Esophagus (tissue), 2 donors: ENCODE results near the gene TBL1X. TPM values are rescaled to one million over a fixed set of nuclear protein-coding genes. Genes with fewer than 3 reads are reported as not detected.
"Not testable (repeated sequence)": the region's sequence is repeated elsewhere in the genome, so short reads cannot be mapped to it uniquely, and the experiment has no call there.

Experiments used
- H3K27ac ChIP-seq, 2 donors: one replicate each; pipeline ENCODE4 v1.5.1; 2013; ENCODE audit warnings: low read depth in 2 of 2, mild to moderate bottlenecking in 2 of 2, inconsistent platforms in 1 of 2, low read length in 1 of 2, moderate library complexity in 1 of 2
- H3K27me3 ChIP-seq, 2 donors: one replicate each; pipeline ENCODE4 v1.6.1; 2013; ENCODE audit warnings: low read length in 2 of 2, control low read depth in 1 of 2, mild to moderate bottlenecking in 1 of 2; ENCODE audit not compliant: insufficient read depth in 2 of 2, control insufficient read depth in 1 of 2
- H3K36me3 ChIP-seq, 2 donors: one replicate each; pipeline ENCODE4 v1.6.1; 2013; ENCODE audit warnings: low read length in 1 of 2; ENCODE audit not compliant: control insufficient read depth in 2 of 2, insufficient read depth in 2 of 2
- H3K4me1 ChIP-seq, 2 donors: one replicate each; pipeline ENCODE4 v1.6.1; 2013; ENCODE audit warnings: low read length in 1 of 2; ENCODE audit not compliant: control insufficient read depth in 2 of 2, insufficient read depth in 2 of 2
- H3K4me3 ChIP-seq, 2 donors: one replicate each; pipeline ENCODE4 v1.5.1; 2013; ENCODE audit warnings: low read length in 2 of 2, mild to moderate bottlenecking in 2 of 2, low read depth in 1 of 2, moderate library complexity in 1 of 2
- H3K9me3 ChIP-seq, 2 donors: one replicate each; pipeline ENCODE4 v1.6.1; 2013; ENCODE audit warnings: mild to moderate bottlenecking in 2 of 2, low read depth in 1 of 2, low read length in 1 of 2, moderate library complexity in 1 of 2; ENCODE audit not compliant: control insufficient read depth in 2 of 2, insufficient read depth in 1 of 2
- WGBS, 2 donors: extraction: QIAGEN DNeasy Blood & Tissue Kit; methylation state at CpG; one replicate each; pipeline ENCODE4 v1.1.7; 2013; 5-methylcytosine and 5-hydroxymethylcytosine counted together
- polyA plus RNA-seq, 2 donors: library from polyadenylated mRNA; stranded (reverse); fragments of 200-250 nt; gene quantifications; one replicate each; pipeline ENCODE4 v1.2.3, GENCODE V29; 2013
- donor health status: healthy with polysubstance abuse.
- donor health status: Bipolar disorder and iron deficiency.

The TBL1X gene
- polyA plus RNA-seq, 2 donors, result 3.7 to 5.8 TPM

GRCh38 chrX:9467751-9468150 is 2.9 kb downstream of the TBL1X start:
- no peaks in the 10 kb centered on the region for H3K27me3 ChIP-seq

DNA sequence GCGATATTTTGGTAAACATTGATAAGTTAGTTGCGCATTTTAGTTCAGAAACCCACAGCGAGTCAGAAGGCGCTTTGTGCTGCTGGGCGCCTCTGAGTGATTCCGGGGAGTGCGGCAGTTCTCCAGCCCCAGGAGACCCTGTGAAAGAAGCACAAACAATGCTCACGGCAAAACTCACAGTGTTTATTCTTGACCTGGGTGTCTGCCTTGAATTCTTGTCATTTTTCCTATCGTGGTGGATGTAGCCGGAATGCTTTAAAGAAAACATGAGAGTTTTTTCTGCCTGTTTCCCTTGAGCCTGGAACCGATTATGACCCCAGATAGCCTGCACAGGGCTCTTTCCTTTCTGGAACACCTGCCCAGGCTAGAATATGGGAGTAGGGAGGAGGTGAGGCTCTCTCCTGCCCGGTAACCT is 6.7 kb downstream of the TBL1X start:
- 65 to 89% methylated on average over 12 of the region's 12 CpGs for WGBS, 2 donors
- Histone ChIP-seq H3K36me3 (no peaks in the 10 kb centered on the region), H3K9me3 (no peaks in the 10 kb centered on the region), H3K27me3 (no peaks in the 10 kb centered on the region), H3K27ac (no peak overlapping the region), H3K4me3 (no peak overlapping the region), H3K4me1 (peaks cover 0 to 2% of the 10 kb centered on the region in 2 donors)

More at GRCh38 chrX:9467751-9468150, 2.9 kb downstream of the TBL1X start:
- H3K9me3 ChIP-seq, result no peaks in the 10 kb centered on the region
- no peak overlapping the region for H3K4me3 ChIP-seq
- no peaks in the 10 kb centered on the region for H3K36me3 ChIP-seq
- H3K4me1 ChIP-seq, result peaks cover 2 to 4% of the 10 kb centered on the region in 2 donors
- WGBS, 2 donors, result 67 to 70% methylated on average over 11 of the region's 11 CpGs
- H3K27ac ChIP-seq, result no peak overlapping the region

- H3K27ac ChIP-seq, result no peak overlapping the region
- no peaks in the 10 kb centered on the region for H3K36me3 ChIP-seq
- no peaks in the 10 kb centered on the region for H3K9me3 ChIP-seq
- no peaks in the 10 kb centered on the region for H3K27me3 ChIP-seq
- no peak overlapping the region for H3K4me3 ChIP-seq
- WGBS, 2 donors, result 89% methylated on average over 2 of the region's 2 CpGs
- H3K4me1 ChIP-seq, result no peaks in the 10 kb centered on the region
These were observed 8.8 kb downstream of the TBL1X start for GRCh38 chrX:9473708-9474107.

DNA sequence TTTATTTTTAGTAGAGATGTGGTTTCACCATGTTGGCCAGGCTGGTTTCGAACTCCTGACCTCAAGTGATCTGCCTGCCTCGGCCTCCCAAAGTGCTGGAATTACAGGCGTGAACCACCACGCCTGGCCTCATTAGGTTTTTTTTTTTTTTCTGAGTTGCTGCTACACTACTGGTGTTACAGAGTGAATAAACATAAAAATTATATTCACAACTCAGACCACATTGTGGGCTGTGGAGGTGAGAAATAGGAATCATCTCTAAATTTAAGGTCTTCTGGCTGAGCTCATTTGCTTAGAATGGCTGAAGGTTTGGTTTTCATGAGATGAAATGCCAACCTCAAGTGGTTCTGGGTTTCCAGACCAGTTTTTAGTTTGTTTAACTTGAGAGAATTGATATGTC is 10.6 kb downstream of the TBL1X start:
- WGBS, 2 donors, result 86 to 92% methylated on average over 4 of the region's 4 CpGs

GRCh38 chrX:9475984-9476383 is 11.1 kb downstream of the TBL1X start:
- Histone ChIP-seq H3K4me3 (no peak overlapping the region), H3K9me3 (no peaks in the 10 kb centered on the region), H3K4me1 (no peaks in the 10 kb centered on the region), H3K27me3 (no peaks in the 10 kb centered on the region), H3K27ac (no peak overlapping the region), H3K36me3 (no peaks in the 10 kb centered on the region)
- WGBS, 2 donors, result 88 to 95% methylated on average over 1 of the region's 1 CpG

More for the DNA sequence above, 10.6 kb downstream of the TBL1X start:
- not testable (repeated sequence) for H3K4me1 ChIP-seq, H3K27me3 ChIP-seq, H3K36me3 ChIP-seq, H3K4me3 ChIP-seq, H3K9me3 ChIP-seq, H3K27ac ChIP-seq

DNA sequence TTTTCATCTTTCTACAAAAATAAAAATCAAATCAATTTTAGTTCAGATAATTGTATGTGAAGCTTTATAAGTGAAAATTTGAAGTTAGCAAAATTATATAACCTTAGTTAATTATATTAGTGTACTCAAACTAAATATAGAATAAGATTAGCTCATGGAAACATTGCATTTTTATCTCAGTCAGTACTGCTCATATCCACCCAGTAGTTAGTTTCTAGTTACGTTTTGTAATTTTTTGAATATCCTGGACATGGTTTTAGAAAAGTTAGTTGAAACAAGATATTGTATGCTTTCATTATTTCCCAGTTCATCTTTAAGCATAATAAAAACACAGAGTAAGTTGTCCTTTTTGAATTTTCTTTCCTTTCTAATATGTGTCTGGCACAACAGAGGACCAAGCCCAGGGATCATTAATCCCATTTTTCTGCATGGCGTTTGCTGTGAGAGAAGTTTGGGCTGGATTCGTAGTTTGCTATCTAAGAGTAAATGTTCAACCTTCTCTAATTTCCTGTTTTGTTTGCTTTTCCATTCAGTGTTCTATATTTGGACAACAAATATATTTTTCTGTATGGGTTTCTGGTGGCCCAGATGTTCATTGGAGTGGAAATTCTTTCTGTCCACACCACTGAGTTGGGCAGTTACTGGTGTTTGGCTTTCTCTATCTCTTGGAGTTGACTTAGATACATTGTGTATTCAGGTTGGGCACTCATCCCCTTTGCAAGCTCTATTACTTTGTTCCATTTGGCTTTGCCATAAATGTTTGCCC is 12.1 kb downstream of the TBL1X start:
- Histone ChIP-seq H3K36me3 (no peaks in the 10 kb centered on the region), H3K4me1 (no peaks in the 10 kb centered on the region), H3K27ac (no peak overlapping the region), H3K9me3 (no peaks in the 10 kb centered on the region), H3K27me3 (no peaks in the 10 kb centered on the region), H3K4me3 (no peak overlapping the region)
- 58 to 77% methylated on average over 3 of the region's 3 CpGs for WGBS, 2 donors

GRCh38 chrX:9482408-9482807 is 17.6 kb downstream of the TBL1X start:
- H3K36me3 ChIP-seq, result no peaks in the 10 kb centered on the region
- no peaks in the 10 kb centered on the region for H3K4me1 ChIP-seq
- WGBS, 2 donors, result 62 to 70% methylated on average over 2 of the region's 2 CpGs
- no peaks in the 10 kb centered on the region for H3K9me3 ChIP-seq
- H3K27me3 ChIP-seq, result no peaks in the 10 kb centered on the region
- H3K4me3 ChIP-seq, result no peak overlapping the region
- no peak overlapping the region for H3K27ac ChIP-seq

- WGBS, 2 donors, result 75 to 83% methylated on average over 3 of the region's 3 CpGs
- Histone ChIP-seq H3K4me3 (no peak overlapping the region), H3K9me3 (no peaks in the 10 kb centered on the region), H3K27ac (no peak overlapping the region), H3K4me1 (no peaks in the 10 kb centered on the region), H3K27me3 (no peaks in the 10 kb centered on the region), H3K36me3 (no peaks in the 10 kb centered on the region)
These were observed 18.0 kb downstream of the TBL1X start for GRCh38 chrX:9482837-9483236.

GRCh38 chrX:9483376-9483775 is 18.5 kb downstream of the TBL1X start:
- Histone ChIP-seq H3K36me3 (no peaks in the 10 kb centered on the region), H3K9me3 (no peaks in the 10 kb centered on the region), H3K27ac (no peak overlapping the region), H3K4me1 (no peaks in the 10 kb centered on the region), H3K27me3 (no peaks in the 10 kb centered on the region), H3K4me3 (no peak overlapping the region)
- WGBS, 2 donors, result 76 to 94% methylated on average over 6 of the region's 6 CpGs

DNA sequence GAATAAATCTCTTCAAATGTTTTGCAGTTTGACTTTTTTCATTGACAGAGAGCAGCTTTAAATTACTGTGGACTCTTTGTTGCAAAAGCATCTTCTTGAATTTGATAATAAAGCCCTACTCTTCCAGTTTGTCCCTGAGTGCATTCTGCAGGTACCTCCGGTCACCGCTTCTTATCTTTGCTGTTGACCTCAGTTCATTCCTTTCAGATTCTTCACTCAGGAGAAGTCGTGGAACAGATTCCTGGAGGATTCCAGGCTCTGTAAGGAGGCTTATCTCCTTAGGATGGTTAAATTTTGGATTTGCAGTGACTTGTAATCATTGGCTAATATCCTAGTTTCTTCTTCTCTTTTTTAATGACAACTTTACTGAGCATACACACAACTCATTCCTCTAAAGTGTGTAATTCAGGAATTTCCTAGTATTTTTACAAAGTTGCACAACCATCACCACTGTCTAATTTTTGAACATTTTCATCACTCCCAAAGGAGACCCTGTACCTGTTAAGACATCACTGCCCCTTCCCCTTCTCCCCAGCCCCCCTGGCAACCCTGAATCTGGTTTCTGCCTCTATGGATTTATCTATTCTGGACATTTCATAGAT is 22.0 kb downstream of the TBL1X start:
- H3K27ac ChIP-seq, result no peak overlapping the region
- WGBS, 2 donors, result 69 to 73% methylated on average over 3 of the region's 3 CpGs
- no peak overlapping the region for H3K4me3 ChIP-seq

More for the DNA sequence above, 22.0 kb downstream of the TBL1X start:
- Histone ChIP-seq H3K27me3 (no peaks in the 10 kb centered on the region), H3K4me1 (no peaks in the 10 kb centered on the region), H3K36me3 (no peaks in the 10 kb centered on the region), H3K9me3 (no peaks in the 10 kb centered on the region)
